ENCODE measurements around the gene LSAMP.

LSAMP gene

GRCh38 chr3:116015931-116016330 lies 429.4 kb downstream of the LSAMP start:
- DNase-seq (ENCODE audit: low spot score), result no peak

- DNase-seq (ENCODE audit: low spot score), result no peak
These were observed 438.3 kb downstream of the LSAMP start for GRCh38 chr3:116007000-116007399.

GRCh38 chr3:116005404-116005803 lies 439.9 kb downstream of the LSAMP start:
- DNase-seq (ENCODE audit: low spot score), result peak; percentile 80

DNA sequence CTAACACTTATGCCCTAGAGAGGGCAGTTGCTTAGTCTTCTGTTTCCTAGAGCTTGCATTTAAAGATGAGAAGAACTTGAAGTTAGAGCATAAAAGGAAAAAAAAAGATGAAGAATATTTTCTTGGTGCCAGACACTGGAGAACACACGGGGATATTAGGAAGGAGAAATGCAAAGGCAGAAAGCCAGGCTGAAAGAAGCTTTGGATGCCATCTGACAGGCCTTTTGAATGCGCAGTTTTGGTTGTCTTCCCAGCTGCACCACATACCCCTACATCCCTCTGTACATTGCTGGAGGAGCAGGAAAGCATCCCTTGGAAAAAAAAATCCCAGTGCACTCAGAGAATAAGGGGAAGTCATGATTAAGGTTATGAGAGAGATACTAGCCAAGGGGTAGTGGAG lies 443.1 kb downstream of the LSAMP start:
- no peak for DNase-seq (ENCODE audit: low spot score)

DNA sequence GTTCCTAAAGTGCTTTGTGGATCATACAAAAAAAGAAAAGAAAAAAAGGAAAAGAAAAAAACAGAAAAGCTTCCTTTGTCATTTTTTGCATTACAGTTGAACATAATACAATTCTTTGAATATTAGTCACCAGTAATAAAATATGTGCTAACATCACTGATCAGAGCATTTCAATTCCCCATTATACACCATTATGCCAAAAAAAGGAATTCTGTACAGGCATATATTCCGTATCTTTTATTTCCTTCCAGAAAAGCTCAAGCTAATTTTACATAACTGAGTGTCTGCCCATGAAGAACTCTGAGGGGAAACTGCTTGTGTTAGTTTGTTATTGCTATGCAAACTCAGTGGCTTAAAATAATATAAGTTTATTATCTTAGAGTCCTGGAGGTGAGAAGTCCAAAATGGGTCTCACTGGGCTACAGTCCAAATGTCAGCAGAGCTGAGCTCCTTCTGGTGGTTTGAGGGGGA lies 444.1 kb downstream of the LSAMP start:
- DNase-seq (ENCODE audit: low spot score), result peak; percentile 24

GRCh38 chr3:116000311-116000710 lies 445.0 kb downstream of the LSAMP start:
- DNase-seq (ENCODE audit: low spot score), result peak; percentile 44

DNA sequence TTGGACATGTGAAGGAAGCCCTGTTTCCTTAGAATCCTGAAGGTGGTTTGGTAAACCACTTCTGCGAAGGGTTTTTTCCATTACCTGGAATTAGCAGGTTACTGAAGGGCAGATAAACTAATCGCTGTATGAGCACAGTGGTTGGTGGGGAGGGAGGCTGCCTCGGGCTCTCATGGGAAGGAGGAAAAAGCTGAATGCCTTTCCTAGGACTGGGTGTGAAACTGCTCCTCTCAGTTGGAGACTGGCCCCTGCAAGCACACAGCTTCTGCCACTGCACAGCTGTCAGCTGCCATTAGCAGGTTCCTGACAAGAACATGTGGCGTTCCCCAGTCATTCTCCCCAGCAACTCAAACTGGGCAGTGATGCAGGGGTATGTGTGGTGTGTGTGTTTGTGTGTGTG lies 445.7 kb downstream of the LSAMP start:
- DNase-seq (ENCODE audit: low spot score), result no peak

- no peak for DNase-seq (ENCODE audit: low spot score)
These were observed 446.2 kb downstream of the LSAMP start for GRCh38 chr3:115999001-115999585.

GRCh38 chr3:115996420-115997108 lies 448.7 kb downstream of the LSAMP start:
- DNase-seq (ENCODE audit: low spot score), result no peak

DNA sequence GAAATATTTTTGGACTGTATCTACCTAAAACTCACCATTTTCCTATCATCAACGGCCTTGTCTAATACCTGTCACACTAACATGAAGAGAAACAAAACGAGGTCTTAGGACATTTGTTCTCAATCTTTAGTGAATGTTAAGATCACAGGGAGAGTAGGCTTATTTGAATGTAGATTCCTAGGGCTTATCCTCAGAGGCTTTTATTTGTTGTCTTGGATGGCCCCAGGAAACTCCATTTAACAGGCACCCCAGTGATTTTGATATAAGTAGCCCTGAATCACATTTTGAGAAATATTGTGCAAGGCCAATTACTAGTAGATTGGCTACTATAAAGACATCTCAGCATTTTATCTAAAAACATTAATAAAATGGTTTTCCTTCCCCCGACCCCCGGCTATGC lies 454.6 kb downstream of the LSAMP start:
- DNase-seq (ENCODE audit: low spot score), result no peak

DNA sequence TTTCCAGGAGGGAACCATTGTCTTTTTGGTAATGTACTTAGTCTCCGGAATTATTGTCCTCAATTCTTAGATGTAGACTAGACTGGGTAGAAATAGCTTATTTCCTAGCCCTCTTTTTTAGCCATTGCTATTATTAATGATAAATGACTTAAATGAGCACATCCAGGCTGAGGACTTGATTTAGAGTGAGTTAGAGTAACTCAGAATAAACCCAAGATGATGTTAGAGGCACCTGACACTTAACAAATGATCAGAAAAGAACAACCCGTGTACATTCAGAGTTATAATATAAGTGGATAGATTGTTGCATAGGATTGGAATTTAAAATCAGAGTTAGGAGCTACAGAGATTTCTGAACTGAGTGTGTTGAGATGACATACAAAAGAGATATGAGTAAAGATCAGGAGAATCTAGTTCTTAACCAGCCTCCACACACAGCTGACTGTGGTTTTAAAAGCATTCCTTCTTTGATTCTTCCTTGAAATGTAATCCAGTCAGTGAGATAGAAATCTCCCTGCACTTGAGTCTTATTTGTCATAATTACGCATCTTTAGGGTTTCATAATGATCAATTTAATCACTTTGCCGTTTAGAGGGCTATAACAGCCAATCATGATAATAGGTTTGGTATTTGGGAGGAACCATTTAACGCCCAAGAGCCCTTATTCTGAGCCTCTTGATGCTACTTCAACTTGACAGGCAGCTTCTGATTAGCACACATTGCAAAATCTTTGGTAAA lies 455.4 kb downstream of the LSAMP start:
- DNase-seq (ENCODE audit: low spot score), result peak; percentile 47

- DNase-seq (ENCODE audit: low spot score), result peak; percentile 4
These were observed 458.6 kb downstream of the LSAMP start for GRCh38 chr3:115986555-115987207.

GRCh38 chr3:115982629-115983028 lies 462.7 kb downstream of the LSAMP start:
- no peak for DNase-seq (ENCODE audit: low spot score)

DNA sequence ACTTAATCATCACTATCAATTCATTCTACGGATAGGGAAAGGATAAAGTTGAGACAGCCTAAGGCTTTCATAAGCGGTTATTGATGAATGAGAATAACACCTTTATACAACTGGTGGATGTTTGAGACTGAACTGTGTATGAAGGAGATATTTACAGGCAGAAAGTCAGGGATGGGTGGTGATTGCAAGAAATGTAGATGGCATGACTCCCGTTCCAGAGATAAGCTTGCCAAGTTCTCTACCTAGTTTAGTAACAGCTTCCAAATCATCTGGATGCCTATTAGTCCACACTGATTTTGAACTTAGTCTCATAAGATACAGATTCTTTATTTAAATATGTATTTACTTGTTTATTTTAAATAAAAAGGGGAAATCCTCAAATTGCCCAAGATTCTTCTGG lies 463.2 kb downstream of the LSAMP start:
- no peak for DNase-seq (ENCODE audit: low spot score)

- no peak for DNase-seq (ENCODE audit: low spot score)
These were observed 464.6 kb downstream of the LSAMP start for GRCh38 chr3:115980709-115981108.

- DNase-seq (ENCODE audit: low spot score), result no peak
These were observed 467.4 kb downstream of the LSAMP start for GRCh38 chr3:115977866-115978265.

DNA sequence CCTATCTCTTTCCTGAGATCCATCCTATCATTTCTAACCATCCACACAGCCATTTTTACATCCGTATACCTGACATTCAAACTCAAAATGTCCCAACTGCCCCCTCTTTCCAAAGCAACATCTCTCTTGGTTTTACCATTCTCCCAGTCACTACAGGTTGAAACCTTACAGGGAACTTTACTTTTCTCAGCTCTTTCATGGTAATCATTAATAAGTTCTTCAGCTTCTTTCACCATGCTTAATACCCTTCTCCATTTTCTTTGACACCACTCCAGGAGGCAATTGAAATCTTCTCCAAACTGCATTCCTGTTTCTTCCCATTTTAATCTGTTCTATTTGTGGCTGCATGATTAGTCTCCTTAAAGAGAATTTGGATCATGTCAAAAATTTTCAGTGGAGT lies 469.5 kb downstream of the LSAMP start:
- DNase-seq (ENCODE audit: low spot score), result no peak

DNA sequence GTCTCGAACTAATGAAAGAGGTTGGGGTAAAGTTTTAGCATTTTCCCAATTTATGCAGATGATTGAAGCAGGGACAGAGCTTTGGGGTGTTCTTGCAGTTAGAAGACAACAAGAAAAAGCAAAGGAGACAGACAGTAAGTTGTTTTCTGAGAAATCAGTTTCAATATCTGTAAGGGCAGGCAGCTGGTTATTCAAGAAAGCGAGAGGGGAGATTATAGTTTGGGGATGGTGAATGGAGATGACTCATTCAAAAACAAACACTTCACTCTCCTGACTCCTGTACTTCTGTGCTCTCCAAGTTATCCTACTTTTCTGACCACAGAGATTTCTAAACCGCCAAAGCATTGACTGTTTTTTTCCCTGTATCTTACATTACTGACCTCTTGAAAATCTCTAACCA lies 469.9 kb downstream of the LSAMP start:
- DNase-seq (ENCODE audit: low spot score), result peak; percentile 16

- no peak for DNase-seq (ENCODE audit: low spot score)
These were observed 470.3 kb downstream of the LSAMP start for GRCh38 chr3:115974940-115975339.

DNA sequence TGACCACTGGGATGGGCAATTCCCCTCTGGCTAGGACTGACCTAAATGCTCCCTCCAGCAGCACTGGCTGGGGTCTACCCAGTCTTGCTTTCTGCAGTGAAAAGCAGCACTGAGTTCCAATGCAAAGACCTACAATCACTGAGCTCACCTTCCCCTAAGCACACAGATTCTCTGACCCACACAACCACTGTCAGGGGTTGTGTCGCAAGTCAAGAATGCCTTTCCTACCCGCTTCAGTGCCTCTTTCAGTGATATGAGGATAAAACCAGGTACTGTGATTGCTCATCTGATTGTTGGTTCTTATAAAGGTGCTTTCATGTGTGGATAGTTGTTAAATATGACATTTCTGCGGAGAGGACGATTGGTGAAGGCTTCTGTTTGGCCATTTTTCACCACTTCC lies 476.4 kb downstream of the LSAMP start:
- DNase-seq (ENCODE audit: low spot score), result no peak

GRCh38 chr3:115961380-115961779 lies 483.9 kb downstream of the LSAMP start:
- DNase-seq (ENCODE audit: low spot score), result peak; percentile 23

DNA sequence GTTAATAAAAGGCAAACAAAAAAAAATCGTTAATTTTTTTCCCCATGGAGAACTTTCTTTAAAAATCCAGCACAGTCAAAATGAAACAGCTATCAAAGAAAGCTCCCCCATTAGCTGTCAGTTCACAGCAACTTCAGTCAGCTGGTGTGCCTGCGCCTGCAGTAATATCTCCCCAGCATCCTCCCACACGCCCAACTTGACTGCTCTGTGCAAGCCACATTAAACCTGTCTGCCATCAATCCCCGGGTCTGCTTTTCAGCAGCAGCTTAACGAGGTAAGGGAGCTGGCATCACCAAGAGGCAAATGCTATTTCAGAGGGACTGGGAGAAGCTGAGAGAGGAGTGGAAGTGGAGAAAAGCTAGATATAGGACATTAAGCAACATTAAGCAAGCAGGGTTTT lies 484.5 kb downstream of the LSAMP start:
- DNase-seq (ENCODE audit: low spot score), result peak; percentile 2

GRCh38 chr3:115958526-115958925 lies 486.8 kb downstream of the LSAMP start:
- no peak for DNase-seq (ENCODE audit: low spot score)
